Caco-2 (cell line): ENCODE results near the gene CSF1. TPM values are rescaled to one million over a fixed set of nuclear protein-coding genes. Genes with fewer than 3 reads are reported as not detected.

Source experiments
- BruUV-seq: library from RNA; stranded (reverse); fragments of 400-500 nt; replicated peaks from 2 replicates; lab custom pipeline; 2021; lab: Mats Ljungman, UMichigan
- CTCF ChIA-PET: fragments of 300-600 bp; sonication (Branson Sonifier 250); formaldehyde crosslinking; loops from one replicate; lab custom pipeline; 2022; ENCODE audit warnings: antibody characterized with exemption; lab: Charles Lee
- POLR2A ChIA-PET: fragments of 300-600 bp; sonication (Branson Sonifier 250); formaldehyde crosslinking; loops from one replicate; lab custom pipeline; 2022; ENCODE audit warnings: antibody characterized with exemption; lab: Charles Lee
- DNase-seq, 2 experiments: peaks; one replicate each; pipeline versions ENCODE4 v3.0.0 to v3.0.0-alpha.2; 2020 to 2022
- H3K27me3 ChIP-seq: replicated peaks from 2 replicates; pipeline ENCODE4 v1.6.0; 2011; ENCODE audit warnings: low read length; ENCODE audit not compliant: control insufficient read depth, insufficient read depth
- H3K36me3 ChIP-seq: 2 replicates; pipeline ENCODE4 v1.5.1; 2011; ENCODE audit warnings: low read length; ENCODE audit not compliant: control insufficient read depth, insufficient read depth
- H3K4me1 ChIP-seq: fragments of 250-450 bp; sonication (Bioruptor Pico); 2 replicates; pipeline ENCODE4 v1.5.1; 2020; ENCODE audit warnings: mild to moderate bottlenecking
- H3K4me3 ChIP-seq: 2 replicates; pipeline ENCODE4 v1.5.1; 2011; ENCODE audit warnings: low read depth, mild to moderate bottlenecking, control low read depth, low read length
- H3K9me3 ChIP-seq: fragments of 250-450 bp; sonication (Bioruptor Pico); 2 replicates; pipeline ENCODE4 v1.5.1; 2020; ENCODE audit warnings: mild to moderate bottlenecking, moderate library complexity
- H3K27ac Mint-ChIP-seq: one replicate; pipeline ENCODE4 v1.8.0; 2022; ENCODE audit warnings: mixed read lengths; ENCODE audit not compliant: unreplicated experiment
- H3K27me3 Mint-ChIP-seq: one replicate; pipeline ENCODE4 v1.8.0; 2022; ENCODE audit warnings: mixed read lengths; ENCODE audit not compliant: insufficient read depth, unreplicated experiment
- H3K36me3 Mint-ChIP-seq: one replicate; pipeline ENCODE4 v1.8.0; 2022; ENCODE audit warnings: mild to moderate bottlenecking, mixed read lengths; ENCODE audit not compliant: insufficient read depth, unreplicated experiment
- H3K4me1 Mint-ChIP-seq: one replicate; pipeline ENCODE4 v1.8.0; 2022; ENCODE audit warnings: low read depth, mixed read lengths; ENCODE audit not compliant: unreplicated experiment
- H3K4me3 Mint-ChIP-seq: one replicate; pipeline ENCODE4 v1.8.0; 2022; ENCODE audit warnings: mild to moderate bottlenecking, moderate library complexity, mixed read lengths; ENCODE audit not compliant: unreplicated experiment
- H3K9me3 Mint-ChIP-seq: one replicate; pipeline ENCODE4 v1.8.0; 2022; ENCODE audit warnings: mixed read lengths; ENCODE audit not compliant: unreplicated experiment
- CTCF ChIP-seq, 2 experiments: fragments of 200-600 bp in 1 of 2; IDR thresholded peaks; 1 replicate in 1 of 2; 2 replicates in 1 of 2; pipeline versions ENCODE4 v1.5.1 to v1.8.0; 2011 to 2022; ENCODE audit warnings: antibody characterized with exemption in 1 of 2, control low read depth in 1 of 2, inconsistent platforms in 1 of 2, low read depth in 1 of 2, low read length in 1 of 2, mild to moderate bottlenecking in 1 of 2, moderate library complexity in 1 of 2; ENCODE audit not compliant: insufficient read depth in 1 of 2, severe bottlenecking in 1 of 2, unreplicated experiment in 1 of 2
- intact Hi-C: fragments of 100-400 bp; cut with micrococcal nuclease; formaldehyde crosslinking; loops from one replicate; pipeline ENCODE4 v1.10.0; 2022; ENCODE audit not compliant: unreplicated experiment
- total RNA-seq: library from RNA; stranded (reverse); gene quantifications from 2 replicates; pipeline ENCODE4 v1.2.3, GENCODE V29; 2022

The CSF1 gene
- total RNA-seq, 1 experiment from 2014 or later, result 3.9 TPM

GRCh38 chr1:109912873-109913272, 2.2 kb downstream of the CSF1 start:
- BruUV-seq, result no TSS peak
- Mint-ChIP-seq H3K27ac (no peak overlapping the region), H3K27me3 (no peaks in the 10 kb centered on the region), H3K36me3 (no peaks in the 10 kb centered on the region), H3K4me3 (no peak overlapping the region), H3K9me3 (no peaks in the 10 kb centered on the region), H3K4me1 (peaks cover 3% of the 10 kb centered on the region)
- peaks cover 5% of the 10 kb centered on the region for H3K4me1 ChIP-seq
- intact Hi-C loops, result loop anchor here (10.0 kb wide), 1 partner anchor 138 kb away; no protein-coding TSS in a partner anchor
- CTCF ChIA-PET, result no interaction called here
- H3K36me3 ChIP-seq, result no peaks in the 10 kb centered on the region
- no peaks in the 10 kb centered on the region for H3K27me3 ChIP-seq
- TF ChIP-seq CTCF (IDR thresholded peaks at IDR 0.05; ENCODE audit: insufficient read depth in 1 of 2, low read depth in 1 of 2, low read length in 1 of 2, severe bottlenecking in 1 of 2, unreplicated experiment in 1 of 2), result no peak
- H3K9me3 ChIP-seq, result no peaks in the 10 kb centered on the region
- DNase-seq, result no peak
- no peak overlapping the region for H3K4me3 ChIP-seq
- POLR2A ChIA-PET, result no interaction called here

GRCh38 chr1:109913360-109913879, 2.8 kb downstream of the CSF1 start:
- intact Hi-C loops, result loop anchor here (10.0 kb wide), 1 partner anchor 139 kb away; no protein-coding TSS in a partner anchor
- no TSS peak for BruUV-seq
- Mint-ChIP-seq H3K4me3 (no peak overlapping the region), H3K27ac (no peak overlapping the region), H3K36me3 (peaks cover under 1% of the 10 kb centered on the region), H3K27me3 (no peaks in the 10 kb centered on the region), H3K4me1 (peaks cover 8% of the 10 kb centered on the region), H3K9me3 (no peaks in the 10 kb centered on the region)
- ChIA-PET CTCF (interaction anchor here (0.5 kb wide), 1 partner anchor 1733 kb away, joined by 3 read pairs; no protein-coding TSS in a partner anchor), POLR2A (no interaction called here)
- no peak for DNase-seq
- Histone ChIP-seq H3K4me1 (peaks cover 10% of the 10 kb centered on the region), H3K36me3 (no peaks in the 10 kb centered on the region), H3K9me3 (no peaks in the 10 kb centered on the region), H3K4me3 (no peak overlapping the region), H3K27me3 (no peaks in the 10 kb centered on the region)
- no peak for TF ChIP-seq CTCF (IDR thresholded peaks at IDR 0.05; ENCODE audit: insufficient read depth in 1 of 2, low read depth in 1 of 2, low read length in 1 of 2, severe bottlenecking in 1 of 2, unreplicated experiment in 1 of 2)

- no peak for DNase-seq
Measured at GRCh38 chr1:109914587-109915240, 4.1 kb downstream of the CSF1 start.

More at GRCh38 chr1:109914587-109915240, 4.1 kb downstream of the CSF1 start:
- Mint-ChIP-seq H3K36me3 (peaks cover 8% of the 10 kb centered on the region), H3K4me3 (no peak overlapping the region), H3K27me3 (no peaks in the 10 kb centered on the region), H3K27ac (no peak overlapping the region), H3K4me1 (peaks cover 14% of the 10 kb centered on the region), H3K9me3 (no peaks in the 10 kb centered on the region)
- H3K4me3 ChIP-seq, result no peak overlapping the region
- no peaks in the 10 kb centered on the region for H3K9me3 ChIP-seq
- CTCF ChIA-PET, result no interaction called here
- no peak for TF ChIP-seq CTCF (IDR thresholded peaks at IDR 0.05; ENCODE audit: insufficient read depth in 1 of 2, low read depth in 1 of 2, low read length in 1 of 2, severe bottlenecking in 1 of 2, unreplicated experiment in 1 of 2)
- H3K36me3 ChIP-seq, result no peaks in the 10 kb centered on the region
- peaks cover 10% of the 10 kb centered on the region for H3K4me1 ChIP-seq
- BruUV-seq, result no TSS peak
- POLR2A ChIA-PET, result no interaction called here
- intact Hi-C loops, result loop anchor here (10.0 kb wide), 1 partner anchor 140 kb away; no protein-coding TSS in a partner anchor
- no peaks in the 10 kb centered on the region for H3K27me3 ChIP-seq
